HL-60 (cell line): ENCODE data around the gene TREH.
"Not testable (repeated sequence)": the region's sequence is repeated elsewhere in the genome, so short reads cannot be mapped to it uniquely, and the experiment has no call there.

ENCODE experiments used
- DNase-seq, 2 experiments: peaks; one replicate each; pipeline ENCODE4 v3.0.0-alpha.2; 2010 to 2020; ENCODE audit warnings: low read depth in 1 of 2, low spot score in 1 of 2
- H3K27ac ChIP-seq: fragments of 250-450 bp; sonication (Bioruptor Pico); replicated peaks from 2 replicates; pipeline ENCODE4 v1.5.1; 2020; ENCODE audit warnings: mild to moderate bottlenecking, moderate library complexity
- H3K27me3 ChIP-seq: fragments of 250-450 bp; sonication (Bioruptor Pico); 2 replicates; pipeline ENCODE4 v1.5.1; 2021; ENCODE audit warnings: mild to moderate bottlenecking, moderate library complexity; ENCODE audit not compliant: insufficient read depth, poor library complexity, severe bottlenecking
- H3K4me3 ChIP-seq: replicated peaks from 2 replicates; pipeline ENCODE4 v1.5.1; 2011; ENCODE audit warnings: mild to moderate bottlenecking, control low read depth, low read length; ENCODE audit not compliant: insufficient read depth
- GABPA ChIP-seq: IDR thresholded peaks from 2 replicates; pipeline ENCODE4 v1.6.1; 2012; ENCODE audit warnings: low read depth
- POLR2AphosphoS5 ChIP-seq: IDR thresholded peaks from 2 replicates; pipeline ENCODE4 v1.6.1; 2012; ENCODE audit warnings: low read depth
- SPI1 ChIP-seq: IDR thresholded peaks from 2 replicates; pipeline ENCODE4 v1.6.1; 2012; ENCODE audit warnings: low read depth, mild to moderate bottlenecking, borderline replicate concordance
- TF ChIP-seq, protein P1 (sequence below): IDR thresholded peaks from one replicate; pipeline ENCODE4 v1.5.1; 2011; ENCODE audit warnings: low read length, control low read depth, inconsistent platforms; ENCODE audit not compliant: insufficient read depth
- TF ChIP-seq, protein P2 (sequence below): IDR thresholded peaks from 2 replicates; pipeline ENCODE4 v1.6.1; 2012; ENCODE audit warnings: low read depth; ENCODE audit not compliant: insufficient replicate concordance

TREH gene

DNA sequence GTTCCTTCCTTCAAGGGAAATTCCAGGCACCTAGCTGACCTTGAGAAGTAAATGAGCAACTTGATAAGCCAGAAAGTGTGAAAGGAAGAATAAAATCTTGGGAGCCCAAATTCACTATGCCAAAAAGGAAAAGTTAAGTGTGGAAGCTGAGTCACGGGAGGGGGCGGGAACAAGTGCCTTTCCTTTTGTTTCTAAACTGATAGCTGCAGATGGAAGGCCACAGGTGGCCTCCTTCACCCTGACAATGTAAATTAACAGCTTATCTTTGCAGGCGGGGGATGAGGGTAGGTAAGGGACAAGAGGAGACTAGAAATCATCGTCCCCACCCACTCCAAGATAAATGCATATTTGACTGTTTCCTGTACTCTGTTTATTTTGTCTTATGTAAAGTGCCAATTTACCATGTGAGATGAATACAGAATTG, 36.4 kb upstream of the TREH start:
- Histone ChIP-seq H3K4me3 (no peak overlapping the region), H3K27ac (no peak overlapping the region), H3K27me3 (no peaks in the 10 kb centered on the region)
- DNase-seq: no peak
- TF ChIP-seq, protein P1, sequence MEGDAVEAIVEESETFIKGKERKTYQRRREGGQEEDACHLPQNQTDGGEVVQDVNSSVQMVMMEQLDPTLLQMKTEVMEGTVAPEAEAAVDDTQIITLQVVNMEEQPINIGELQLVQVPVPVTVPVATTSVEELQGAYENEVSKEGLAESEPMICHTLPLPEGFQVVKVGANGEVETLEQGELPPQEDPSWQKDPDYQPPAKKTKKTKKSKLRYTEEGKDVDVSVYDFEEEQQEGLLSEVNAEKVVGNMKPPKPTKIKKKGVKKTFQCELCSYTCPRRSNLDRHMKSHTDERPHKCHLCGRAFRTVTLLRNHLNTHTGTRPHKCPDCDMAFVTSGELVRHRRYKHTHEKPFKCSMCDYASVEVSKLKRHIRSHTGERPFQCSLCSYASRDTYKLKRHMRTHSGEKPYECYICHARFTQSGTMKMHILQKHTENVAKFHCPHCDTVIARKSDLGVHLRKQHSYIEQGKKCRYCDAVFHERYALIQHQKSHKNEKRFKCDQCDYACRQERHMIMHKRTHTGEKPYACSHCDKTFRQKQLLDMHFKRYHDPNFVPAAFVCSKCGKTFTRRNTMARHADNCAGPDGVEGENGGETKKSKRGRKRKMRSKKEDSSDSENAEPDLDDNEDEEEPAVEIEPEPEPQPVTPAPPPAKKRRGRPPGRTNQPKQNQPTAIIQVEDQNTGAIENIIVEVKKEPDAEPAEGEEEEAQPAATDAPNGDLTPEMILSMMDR: no peak
- TF ChIP-seq, protein P2, sequence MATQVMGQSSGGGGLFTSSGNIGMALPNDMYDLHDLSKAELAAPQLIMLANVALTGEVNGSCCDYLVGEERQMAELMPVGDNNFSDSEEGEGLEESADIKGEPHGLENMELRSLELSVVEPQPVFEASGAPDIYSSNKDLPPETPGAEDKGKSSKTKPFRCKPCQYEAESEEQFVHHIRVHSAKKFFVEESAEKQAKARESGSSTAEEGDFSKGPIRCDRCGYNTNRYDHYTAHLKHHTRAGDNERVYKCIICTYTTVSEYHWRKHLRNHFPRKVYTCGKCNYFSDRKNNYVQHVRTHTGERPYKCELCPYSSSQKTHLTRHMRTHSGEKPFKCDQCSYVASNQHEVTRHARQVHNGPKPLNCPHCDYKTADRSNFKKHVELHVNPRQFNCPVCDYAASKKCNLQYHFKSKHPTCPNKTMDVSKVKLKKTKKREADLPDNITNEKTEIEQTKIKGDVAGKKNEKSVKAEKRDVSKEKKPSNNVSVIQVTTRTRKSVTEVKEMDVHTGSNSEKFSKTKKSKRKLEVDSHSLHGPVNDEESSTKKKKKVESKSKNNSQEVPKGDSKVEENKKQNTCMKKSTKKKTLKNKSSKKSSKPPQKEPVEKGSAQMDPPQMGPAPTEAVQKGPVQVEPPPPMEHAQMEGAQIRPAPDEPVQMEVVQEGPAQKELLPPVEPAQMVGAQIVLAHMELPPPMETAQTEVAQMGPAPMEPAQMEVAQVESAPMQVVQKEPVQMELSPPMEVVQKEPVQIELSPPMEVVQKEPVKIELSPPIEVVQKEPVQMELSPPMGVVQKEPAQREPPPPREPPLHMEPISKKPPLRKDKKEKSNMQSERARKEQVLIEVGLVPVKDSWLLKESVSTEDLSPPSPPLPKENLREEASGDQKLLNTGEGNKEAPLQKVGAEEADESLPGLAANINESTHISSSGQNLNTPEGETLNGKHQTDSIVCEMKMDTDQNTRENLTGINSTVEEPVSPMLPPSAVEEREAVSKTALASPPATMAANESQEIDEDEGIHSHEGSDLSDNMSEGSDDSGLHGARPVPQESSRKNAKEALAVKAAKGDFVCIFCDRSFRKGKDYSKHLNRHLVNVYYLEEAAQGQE: no peak
- TF ChIP-seq POLR2AphosphoS5: no peak
- TF ChIP-seq SPI1: no peak
- TF ChIP-seq GABPA: no peak

DNA sequence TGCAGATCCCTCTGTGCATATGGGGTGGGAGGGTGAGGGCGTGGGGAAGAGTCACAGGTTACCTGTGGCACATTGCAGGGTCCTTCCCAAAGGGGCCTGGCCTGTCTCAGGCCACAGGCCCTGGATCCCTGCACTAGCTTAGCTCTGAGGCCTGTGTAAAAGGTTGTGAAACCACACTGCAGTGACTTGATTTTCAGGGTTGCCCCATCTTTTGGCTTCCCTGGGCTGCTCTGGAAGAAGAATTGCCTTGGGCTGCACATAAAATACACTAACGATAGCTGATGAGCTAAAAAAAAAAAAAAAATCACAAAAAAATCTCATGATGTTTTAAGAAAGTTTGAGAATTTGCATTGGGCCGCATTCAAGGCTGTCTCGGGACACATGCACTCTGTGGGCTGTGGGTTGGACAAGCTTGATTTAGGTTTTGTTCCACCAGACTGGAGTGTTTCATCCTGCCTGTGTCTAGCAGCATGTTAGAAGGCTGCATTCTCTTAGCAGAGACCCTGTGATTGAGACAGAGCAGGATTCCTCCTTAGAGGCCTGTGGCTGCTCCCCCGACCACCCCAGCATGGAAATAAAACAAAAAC, 35.9 kb upstream of the TREH start:
- Histone ChIP-seq H3K27ac (no peak overlapping the region), H3K27me3 (no peaks in the 10 kb centered on the region), H3K4me3 (no peak overlapping the region)
- TF ChIP-seq POLR2AphosphoS5: no peak
- TF ChIP-seq, protein P2: no peak
- no peak for TF ChIP-seq GABPA
- TF ChIP-seq, protein P1: no peak
- no peak for TF ChIP-seq SPI1
- DNase-seq: no peak

DNA sequence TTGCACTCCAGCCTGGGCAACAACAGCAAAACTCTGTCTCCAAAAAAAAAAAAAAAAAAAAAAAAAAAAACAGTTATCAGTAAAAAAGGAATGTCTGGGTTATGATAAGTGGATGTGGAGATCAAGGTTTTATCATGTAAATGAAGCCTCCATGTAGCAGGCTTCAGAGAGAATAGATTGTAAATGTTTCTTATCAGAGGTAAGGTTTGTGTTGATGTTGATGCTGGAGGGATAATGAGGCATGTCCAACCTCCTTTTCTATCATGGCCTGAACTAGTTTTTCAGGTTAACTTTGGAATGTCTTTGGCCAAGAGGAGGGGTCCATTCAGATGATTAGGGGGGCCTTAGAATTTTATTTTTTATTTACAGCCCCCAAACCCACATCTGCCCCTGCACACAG, 35.4 kb upstream of the TREH start:
- H3K4me3 ChIP-seq: no peak overlapping the region
- no peaks in the 10 kb centered on the region for H3K27me3 ChIP-seq
- TF ChIP-seq, protein P2: no peak
- TF ChIP-seq GABPA (no peak), POLR2AphosphoS5 (no peak), SPI1 (no peak)
- H3K27ac ChIP-seq: no peak overlapping the region
- DNase-seq: no peak

DNA sequence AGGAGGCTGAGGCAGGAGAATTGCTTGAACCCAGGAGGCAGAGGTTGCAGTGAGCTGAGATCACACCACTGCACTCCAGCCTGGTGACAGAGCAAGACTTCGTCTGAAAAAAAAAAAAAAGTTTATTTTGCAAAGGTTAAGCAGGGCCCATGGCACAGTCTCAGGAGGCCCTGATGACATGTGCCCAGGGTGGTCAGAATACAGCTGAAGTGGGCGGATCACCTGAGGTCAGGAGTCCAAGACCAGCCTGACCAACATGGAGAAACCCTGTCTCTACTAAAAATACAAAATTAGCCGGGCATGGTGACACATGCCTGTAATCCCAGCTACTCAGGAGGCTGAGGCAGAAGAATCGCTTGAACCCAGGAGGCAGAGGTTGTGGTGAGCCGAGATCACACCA, 35.0 kb upstream of the TREH start:
- not testable (repeated sequence) for DNase-seq, H3K27ac ChIP-seq, H3K27me3 ChIP-seq, H3K4me3 ChIP-seq
